GM21576 (cell line): Measurements from ENCODE around the gene ARHGAP22.

Experiments used
- ATAC-seq: cut with Tn5 transposase; IDR thresholded peaks from one replicate; pipeline ENCODE4 v1.9.1; 2021; ENCODE audit warnings: mild to moderate bottlenecking, moderate library complexity; ENCODE audit not compliant: unreplicated experiment

Gene ARHGAP22

GRCh38 chr10:48517482-48517881 lies 87.4 kb downstream of the ARHGAP22 start:
- no peak for ATAC-seq

DNA sequence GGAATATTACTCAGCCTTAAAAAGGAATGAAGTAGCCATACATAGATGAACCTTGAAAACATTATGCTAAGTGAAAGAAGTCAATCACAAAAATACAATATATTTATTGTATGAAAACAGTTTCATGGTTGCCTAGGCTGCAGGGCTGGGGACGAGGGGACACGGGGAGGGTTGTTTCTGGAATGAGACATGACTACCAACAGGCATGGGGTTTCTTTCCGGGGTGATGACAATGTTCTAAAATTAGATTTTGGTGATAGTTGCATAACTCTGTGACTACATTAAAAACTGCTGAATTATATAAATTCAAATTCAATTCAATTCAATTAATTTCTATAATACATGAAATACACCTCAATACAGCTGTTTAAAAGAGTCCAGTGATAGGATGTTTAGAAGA lies 88.0 kb downstream of the ARHGAP22 start:
- ATAC-seq, result no peak

GRCh38 chr10:48514916-48515315 lies 90.0 kb downstream of the ARHGAP22 start:
- ATAC-seq, result no peak

DNA sequence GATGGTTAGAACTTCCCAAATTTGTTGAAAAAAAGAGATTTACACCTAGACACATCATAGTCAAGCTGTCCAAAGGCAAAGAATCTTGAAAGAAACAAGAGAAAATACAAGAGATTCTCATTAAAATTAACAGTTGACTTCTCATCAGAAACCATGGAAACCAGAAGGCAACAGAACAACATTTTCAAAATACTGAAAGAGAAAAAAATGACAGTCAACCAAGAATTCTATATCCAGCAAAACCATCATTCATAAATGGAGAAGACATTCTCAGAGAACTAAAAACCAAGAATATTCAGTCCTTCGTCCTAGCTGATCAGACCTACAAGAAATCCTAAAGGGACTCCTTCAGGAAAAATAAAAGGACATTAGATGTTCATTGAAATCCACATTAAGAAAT lies 90.6 kb downstream of the ARHGAP22 start:
- ATAC-seq, result no peak

GRCh38 chr10:48512861-48513260 lies 92.0 kb downstream of the ARHGAP22 start:
- no peak for ATAC-seq

DNA sequence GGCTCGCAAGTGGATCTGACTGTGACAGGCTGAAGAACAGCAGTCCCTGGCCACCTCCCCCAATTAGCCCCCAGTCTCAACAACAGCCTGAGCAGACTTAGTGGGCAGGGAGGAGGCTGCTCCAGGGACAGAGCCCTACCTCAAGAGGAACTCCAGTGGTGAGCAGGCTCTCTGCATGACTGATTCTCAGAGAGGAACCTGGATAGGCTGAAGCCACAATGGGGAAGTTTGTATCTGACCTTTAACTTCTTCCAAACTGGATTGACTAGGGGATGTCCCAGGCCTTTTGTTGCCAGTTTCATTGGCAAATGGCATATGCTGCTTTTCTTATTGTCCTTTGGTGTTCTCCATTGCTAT lies 93.0 kb downstream of the ARHGAP22 start:
- no peak for ATAC-seq

GRCh38 chr10:48511066-48511874 lies 93.6 kb downstream of the ARHGAP22 start:
- no peak for ATAC-seq

- ATAC-seq, result no peak
Measured at GRCh38 chr10:48509974-48510692, 94.7 kb downstream of the ARHGAP22 start.

DNA sequence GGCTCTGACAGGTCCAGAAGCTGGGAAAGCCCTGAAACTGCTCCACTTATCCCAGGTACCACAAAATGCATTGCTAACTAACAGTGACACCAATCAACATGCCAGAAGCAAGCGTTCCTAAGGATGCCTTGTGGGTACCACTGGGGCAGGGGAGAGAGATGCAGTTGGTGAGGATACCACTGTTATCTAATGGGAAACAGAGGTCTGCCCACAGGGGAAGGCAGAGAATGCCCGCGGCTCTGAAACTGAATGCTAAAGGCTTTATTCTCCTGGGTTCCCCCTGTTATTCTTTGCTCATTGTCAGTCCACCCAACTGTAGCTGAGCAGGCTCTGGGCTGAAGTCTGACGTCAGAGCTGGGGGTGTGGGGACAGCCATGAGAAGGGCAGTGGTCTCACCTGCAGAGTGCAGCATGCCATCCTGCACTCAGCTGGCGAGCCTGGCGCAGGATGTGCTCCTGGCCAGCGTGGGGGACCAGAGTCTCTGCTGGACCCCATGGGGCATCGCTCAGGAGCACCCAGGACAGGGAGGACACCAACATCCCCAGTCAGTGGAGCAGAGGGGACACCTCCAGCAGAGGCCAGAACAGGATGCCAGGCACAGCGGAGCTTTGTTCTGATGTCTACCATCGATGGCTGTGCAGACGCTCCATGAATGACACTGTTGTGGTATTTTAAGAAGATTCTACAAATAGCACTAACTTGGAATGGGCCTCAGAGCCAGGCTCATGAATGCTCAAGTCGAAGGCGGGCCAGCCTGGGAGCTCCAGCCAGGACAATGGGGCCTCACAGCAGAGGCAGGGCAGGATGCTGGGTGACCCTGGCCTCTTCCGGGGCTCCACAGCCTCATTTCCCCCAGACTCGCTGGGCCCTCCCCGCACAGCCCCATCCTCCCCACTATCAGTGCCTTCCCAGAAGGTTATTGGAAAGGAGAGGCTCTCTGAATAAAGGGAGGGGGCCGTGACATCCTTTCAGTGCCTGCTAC lies 95.8 kb downstream of the ARHGAP22 start:
- no peak for ATAC-seq

DNA sequence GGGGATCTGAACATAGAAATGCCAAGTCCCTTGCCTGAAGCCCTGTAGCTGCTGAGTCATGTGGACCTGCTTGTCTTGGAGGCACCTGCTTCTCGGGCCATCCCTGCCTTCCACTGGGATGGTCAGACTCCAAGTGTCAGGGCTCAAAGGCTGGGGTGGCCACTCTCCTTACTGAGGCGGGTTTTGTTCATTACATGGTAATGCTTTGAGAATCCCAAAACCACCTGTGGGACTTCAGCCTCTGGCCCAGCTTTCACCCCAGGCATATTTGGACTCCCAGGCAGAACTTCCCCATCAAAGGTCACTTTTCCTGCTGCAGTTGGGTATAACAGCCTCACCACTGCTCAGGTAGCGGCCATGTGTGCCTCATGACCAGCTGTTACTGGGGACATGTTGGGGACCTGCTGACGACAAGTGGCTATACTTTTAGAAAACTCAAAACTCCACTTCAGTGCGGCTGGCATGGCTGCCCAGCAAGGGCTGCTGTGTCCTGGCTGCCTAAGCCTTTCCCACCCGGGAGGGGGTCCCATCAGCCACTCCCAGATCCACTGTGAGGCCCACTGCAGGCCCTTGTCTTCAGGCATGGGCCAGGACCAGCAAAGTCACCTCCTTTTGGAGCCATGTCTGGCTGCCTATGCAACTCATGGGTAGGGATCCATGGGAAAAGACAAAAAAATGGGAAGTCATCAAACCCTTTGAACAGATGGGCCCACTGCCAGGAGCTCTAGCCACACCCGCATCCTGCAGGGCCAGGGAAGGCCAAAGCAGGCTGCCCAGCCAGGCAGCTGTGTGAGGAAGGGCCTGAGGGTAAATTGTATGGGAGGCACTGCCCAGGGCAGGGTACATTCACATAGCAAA lies 96.7 kb downstream of the ARHGAP22 start:
- no peak for ATAC-seq

DNA sequence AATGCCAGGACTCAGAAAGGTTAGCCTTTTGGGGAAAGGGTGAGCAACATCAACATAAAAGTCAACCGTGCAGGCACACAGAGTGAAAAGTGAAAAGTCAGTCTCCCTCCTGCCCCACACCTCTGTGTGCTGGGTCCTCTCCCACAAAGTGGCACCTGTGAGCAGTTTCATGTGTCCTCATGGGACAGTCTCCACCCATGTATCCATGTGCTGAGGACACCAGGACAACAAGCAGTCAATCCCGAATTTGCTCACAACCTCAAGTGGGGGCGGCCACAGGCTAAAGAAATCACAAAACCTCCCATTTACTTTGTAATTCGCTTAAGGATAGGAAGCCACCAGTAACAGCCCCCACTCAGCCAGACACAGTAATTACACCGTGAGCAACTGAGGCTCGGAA lies 97.4 kb downstream of the ARHGAP22 start:
- no peak for ATAC-seq

GRCh38 chr10:48506147-48506917 lies 98.5 kb downstream of the ARHGAP22 start:
- ATAC-seq, result no peak

- ATAC-seq, result no peak
Measured at GRCh38 chr10:48505394-48506112, 99.3 kb downstream of the ARHGAP22 start.

- no peak for ATAC-seq
Measured at GRCh38 chr10:48504141-48504885, 100.6 kb downstream of the ARHGAP22 start.

- no peak for ATAC-seq
Measured at GRCh38 chr10:48503293-48503911, 101.5 kb downstream of the ARHGAP22 start.

DNA sequence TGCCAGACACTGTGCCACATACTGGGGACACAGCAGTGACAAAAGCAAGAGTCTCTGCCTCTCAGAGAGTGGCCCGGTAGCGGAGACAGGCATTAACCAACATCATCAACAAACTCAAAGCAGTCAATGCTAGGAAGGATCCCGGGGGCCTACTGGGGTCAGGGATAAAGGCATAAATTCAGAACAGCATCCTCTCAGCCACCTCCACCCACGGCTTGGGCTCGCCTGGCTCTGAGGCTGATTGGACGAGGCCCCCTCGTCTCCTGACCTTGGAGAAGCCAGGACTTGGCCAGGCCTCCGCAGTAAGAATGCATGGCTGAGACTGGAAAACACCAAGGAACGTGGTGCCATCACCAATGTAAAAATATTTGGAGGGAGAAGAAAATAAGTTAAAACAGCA lies 102.1 kb downstream of the ARHGAP22 start:
- no peak for ATAC-seq
